Measurements from ENCODE around the gene POLR2A.

The POLR2A gene

DNA sequence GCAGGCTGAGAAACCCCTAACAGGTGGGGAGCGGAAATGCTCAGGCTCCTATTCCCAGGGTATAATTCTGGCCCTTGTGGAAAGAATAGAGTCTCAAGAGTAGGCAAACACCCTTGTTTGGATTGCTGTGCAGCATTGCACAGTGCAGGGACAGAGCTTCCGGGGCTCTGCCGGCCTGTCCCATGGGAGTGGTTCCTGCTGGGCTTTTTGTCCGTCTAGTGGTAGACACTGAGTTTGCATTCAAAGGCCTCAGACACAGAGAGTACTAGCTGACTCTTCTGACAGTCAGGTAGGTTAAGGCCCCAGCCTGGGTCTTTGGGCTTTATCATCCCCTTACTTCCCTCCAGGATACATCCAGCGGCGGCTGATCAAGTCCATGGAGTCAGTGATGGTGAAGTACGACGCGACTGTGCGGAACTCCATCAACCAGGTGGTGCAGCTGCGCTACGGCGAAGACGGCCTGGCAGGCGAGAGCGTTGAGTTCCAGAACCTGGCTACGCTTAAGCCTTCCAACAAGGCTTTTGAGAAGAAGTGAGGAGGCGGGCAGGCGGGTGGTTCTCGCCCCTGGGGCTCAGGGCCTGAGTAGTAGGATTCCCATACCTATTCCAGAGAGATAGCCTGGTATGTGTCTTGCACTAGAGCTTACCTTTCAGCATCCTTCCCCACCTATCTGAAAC, 18.1 kb downstream of the POLR2A start:
- in situ Hi-C loops (cut with MboI; ENCODE audit: low sequenced_read_pairs), result no loop called here

DNA sequence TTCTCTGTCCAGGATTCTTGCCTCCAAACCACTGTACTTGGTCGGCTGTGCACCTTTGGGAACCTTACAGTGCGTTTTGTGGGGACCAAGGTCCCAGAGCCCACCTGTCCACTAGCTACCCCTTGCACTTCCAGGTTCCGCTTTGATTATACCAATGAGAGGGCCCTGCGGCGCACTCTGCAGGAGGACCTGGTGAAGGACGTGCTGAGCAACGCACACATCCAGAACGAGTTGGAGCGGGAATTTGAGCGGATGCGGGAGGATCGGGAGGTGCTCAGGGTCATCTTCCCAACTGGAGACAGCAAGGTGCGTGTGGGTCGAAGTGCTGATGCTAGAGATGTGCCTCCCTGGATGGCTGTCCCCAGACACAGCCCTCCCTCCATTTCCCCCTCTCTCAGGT, 18.8 kb downstream of the POLR2A start:
- in situ Hi-C loops (cut with MboI; ENCODE audit: low sequenced_read_pairs), result no loop called here

DNA sequence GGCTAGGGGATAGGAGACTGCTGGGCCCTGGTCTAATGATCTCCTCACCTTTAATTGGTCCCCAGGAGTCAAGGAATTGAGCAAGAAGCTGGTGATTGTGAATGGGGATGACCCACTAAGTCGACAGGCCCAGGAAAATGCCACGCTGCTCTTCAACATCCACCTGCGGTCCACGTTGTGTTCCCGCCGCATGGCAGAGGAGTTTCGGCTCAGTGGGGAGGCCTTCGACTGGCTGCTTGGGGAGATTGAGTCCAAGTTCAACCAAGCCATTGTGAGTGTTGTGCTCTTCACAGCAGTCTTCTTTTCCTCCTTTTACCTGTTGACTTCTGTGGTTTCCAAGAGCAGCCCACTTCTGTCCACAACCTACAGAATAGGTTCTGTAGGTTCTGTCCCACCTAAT, 19.4 kb downstream of the POLR2A start:
- in situ Hi-C loops (cut with MboI; ENCODE audit: low sequenced_read_pairs), result no loop called here

DNA sequence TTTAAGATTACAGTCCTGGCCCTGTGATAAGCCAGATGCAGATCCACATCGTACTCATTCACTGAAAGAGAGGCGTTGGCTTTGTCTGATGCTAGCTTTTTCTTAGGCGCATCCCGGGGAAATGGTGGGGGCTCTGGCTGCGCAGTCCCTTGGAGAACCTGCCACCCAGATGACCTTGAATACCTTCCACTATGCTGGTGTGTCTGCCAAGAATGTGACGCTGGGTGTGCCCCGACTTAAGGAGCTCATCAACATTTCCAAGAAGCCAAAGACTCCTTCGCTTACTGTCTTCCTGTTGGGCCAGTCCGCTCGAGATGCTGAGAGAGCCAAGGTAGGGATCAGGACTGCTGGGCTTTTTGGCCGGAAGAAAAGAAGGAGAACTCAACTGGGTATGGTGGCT, 24.0 kb downstream of the POLR2A start:
- in situ Hi-C loops (cut with MboI; ENCODE audit: low sequenced_read_pairs), result no loop called here

DNA sequence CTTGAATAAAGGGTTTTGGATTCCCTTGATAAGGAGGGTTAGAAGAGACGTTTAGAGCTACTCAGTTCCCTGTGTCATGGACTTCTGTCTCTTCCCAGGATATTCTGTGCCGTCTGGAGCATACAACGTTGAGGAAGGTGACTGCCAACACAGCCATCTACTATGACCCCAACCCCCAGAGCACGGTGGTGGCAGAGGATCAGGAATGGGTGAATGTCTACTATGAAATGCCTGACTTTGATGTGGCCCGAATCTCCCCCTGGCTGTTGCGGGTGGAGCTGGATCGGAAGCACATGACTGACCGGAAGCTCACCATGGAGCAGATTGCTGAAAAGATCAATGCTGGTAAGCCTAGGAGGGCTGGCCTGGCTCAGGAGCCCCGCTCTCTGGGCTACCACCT, 24.7 kb downstream of the POLR2A start:
- in situ Hi-C loops (cut with MboI; ENCODE audit: low sequenced_read_pairs), result no loop called here

DNA sequence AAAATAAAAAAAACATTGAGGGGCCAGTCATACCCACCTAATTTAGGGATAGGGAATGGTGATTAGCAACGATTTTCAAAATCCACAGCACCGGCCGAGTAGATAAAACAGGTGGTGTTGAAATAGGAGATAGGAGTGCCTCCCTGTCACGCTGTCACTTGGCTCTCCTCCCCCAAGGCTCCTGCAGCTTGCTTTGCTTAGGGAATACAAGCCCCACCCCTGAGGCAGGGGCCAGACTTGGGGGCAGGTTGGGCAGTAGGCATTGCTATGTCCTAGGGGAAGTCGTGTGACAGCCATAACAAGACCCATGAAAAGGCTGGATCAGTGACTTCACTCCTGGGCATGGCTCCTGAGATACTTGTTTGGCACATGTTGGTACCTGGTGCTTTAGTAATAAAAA, 25.8 kb downstream of the POLR2A start:
- in situ Hi-C loops (cut with MboI; ENCODE audit: low sequenced_read_pairs), result no loop called here

DNA sequence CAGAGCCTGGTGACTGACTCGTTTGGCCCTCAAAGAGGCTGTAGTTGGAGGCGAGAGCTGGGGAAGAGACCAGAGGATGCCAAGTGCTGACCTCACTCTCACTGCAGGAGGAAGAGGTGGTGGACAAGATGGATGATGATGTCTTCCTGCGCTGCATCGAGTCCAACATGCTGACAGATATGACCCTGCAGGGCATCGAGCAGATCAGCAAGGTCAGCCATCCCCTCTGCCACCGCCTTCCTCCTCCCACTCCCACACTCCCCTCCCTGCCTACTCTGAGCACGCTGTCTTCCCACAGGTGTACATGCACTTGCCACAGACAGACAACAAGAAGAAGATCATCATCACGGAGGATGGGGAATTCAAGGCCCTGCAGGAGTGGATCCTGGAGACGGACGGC, 26.9 kb downstream of the POLR2A start:
- in situ Hi-C loops (cut with MboI; ENCODE audit: low sequenced_read_pairs), result no loop called here

DNA sequence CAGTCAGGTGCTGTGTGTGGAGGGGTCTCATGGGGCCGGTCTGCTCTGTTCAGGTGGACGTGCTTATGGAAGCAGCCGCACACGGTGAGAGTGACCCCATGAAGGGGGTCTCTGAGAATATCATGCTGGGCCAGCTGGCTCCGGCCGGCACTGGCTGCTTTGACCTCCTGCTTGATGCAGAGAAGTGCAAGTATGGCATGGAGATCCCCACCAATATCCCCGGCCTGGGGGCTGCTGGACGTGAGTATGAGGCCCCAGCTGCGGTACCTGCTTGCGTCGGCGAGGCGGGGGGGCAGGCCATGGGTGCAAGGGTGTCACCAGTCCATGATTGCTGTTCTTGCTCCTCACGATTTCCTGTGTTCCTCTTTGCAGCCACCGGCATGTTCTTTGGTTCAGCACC, 27.9 kb downstream of the POLR2A start:
- in situ Hi-C loops (cut with MboI; ENCODE audit: low sequenced_read_pairs), result no loop called here

DNA sequence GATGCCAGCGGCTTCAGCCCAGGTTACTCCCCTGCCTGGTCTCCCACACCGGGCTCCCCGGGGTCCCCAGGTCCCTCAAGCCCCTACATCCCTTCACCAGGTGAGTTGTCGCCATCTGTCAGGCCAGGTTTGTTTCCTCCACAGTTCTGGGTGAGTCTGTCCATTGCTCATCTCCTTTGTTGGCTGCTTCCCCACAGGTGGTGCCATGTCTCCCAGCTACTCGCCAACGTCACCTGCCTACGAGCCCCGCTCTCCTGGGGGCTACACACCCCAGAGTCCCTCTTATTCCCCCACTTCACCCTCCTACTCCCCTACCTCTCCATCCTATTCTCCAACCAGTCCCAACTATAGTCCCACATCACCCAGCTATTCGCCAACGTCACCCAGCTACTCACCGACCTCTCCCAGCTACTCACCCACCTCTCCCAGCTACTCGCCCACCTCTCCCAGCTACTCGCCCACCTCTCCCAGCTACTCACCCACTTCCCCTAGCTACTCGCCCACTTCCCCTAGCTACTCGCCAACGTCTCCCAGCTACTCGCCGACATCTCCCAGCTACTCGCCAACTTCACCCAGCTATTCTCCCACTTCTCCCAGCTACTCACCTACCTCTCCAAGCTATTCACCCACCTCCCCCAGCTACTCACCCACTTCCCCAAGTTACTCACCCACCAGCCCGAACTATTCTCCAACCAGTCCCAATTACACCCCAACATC, 28.8 kb downstream of the POLR2A start:
- in situ Hi-C loops (cut with MboI; ENCODE audit: low sequenced_read_pairs), result no loop called here

DNA sequence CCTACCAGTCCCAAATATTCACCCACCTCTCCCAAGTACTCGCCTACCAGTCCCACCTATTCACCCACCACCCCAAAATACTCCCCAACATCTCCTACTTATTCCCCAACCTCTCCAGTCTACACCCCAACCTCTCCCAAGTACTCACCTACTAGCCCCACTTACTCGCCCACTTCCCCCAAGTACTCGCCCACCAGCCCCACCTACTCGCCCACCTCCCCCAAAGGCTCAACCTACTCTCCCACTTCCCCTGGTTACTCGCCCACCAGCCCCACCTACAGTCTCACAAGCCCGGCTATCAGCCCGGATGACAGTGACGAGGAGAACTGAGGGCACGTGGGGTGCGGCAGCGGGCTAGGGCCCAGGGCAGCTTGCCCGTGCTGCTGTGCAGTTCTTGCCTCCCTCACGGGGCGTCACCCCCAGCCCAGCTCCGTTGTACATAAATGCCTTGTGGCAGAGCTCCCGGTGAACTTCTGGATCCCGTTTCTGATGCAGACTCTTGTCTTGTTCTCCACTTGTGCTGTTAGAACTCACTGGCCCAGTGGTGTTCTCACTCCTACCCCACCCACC, 29.8 kb downstream of the POLR2A start:
- in situ Hi-C loops (cut with MboI; ENCODE audit: low sequenced_read_pairs), result no loop called here

DNA sequence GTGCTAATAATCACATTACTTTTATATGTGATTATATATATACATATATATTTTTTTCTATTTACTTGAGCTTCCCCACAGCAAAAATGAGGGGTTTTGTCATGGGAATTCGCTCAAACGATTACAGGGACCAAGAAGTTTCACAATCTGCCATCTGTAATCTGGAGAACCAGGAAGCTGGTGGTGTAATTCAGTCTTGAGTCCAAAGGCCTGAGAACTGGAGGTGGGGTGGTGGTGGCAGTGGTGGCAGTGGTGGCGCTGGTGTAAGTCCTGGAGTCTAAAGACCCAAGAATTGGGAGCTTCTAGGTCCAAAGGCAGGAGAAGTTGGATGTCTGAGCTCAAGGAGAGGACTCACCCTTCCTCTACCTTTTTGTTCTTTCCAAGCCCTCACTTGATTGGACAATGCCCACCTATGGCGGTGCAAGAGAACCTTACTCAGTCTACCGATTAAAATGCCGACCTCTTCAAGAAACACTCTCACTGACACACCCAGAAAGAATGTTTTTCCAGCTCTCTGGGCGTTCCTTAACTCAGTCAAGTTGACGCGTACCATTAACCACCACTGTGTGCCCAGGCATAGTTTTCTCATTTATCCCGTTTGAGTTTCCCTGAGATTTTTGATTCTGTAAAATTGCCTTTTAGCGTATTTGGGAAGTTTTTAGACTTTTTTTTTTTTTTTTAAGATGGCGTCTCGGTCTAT, 31.9 kb downstream of the POLR2A start:
- in situ Hi-C loops (cut with MboI; ENCODE audit: low sequenced_read_pairs), result no loop called here

DNA sequence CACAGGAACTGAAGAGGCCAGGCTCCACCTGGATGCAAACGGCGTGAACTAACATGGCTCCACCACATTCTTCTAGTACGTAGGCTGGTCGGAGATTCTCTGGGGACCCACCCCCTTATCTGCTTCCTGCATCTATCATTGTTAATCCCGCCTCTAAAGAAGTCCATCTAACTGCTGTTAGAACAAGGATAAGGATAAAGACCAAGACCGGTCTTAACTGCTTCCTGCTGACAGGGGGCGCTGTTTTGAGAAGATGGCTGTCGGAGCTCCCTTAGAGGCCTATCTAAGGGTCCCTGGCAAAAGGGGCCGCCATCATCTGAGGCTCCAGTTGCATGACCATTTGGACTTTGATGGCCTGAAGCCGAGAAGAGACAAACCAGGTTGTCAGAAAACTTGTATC, 38.9 kb downstream of the POLR2A start:
- in situ Hi-C loops (cut with MboI; ENCODE audit: low sequenced_read_pairs), result no loop called here

DNA sequence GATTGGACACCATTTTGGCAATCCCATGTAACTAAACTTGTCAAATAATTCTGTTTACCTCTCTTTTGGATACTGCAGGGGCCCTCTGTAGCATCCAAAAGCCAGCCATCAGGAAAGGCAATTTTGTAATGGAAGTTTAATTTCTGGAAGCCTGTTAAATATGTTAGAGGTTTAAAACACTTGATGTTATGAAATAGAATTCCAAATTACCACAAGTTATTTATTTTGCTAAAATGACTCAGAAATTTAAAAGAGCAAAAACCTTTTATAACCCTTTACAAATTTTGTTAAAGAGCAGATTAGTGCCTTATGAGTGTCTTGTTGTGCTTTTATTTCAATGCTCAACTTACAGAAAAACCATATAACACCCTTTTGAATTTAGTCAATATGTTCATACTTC, 44.7 kb downstream of the POLR2A start:
- in situ Hi-C loops (cut with MboI; ENCODE audit: low sequenced_read_pairs), result no loop called here

DNA sequence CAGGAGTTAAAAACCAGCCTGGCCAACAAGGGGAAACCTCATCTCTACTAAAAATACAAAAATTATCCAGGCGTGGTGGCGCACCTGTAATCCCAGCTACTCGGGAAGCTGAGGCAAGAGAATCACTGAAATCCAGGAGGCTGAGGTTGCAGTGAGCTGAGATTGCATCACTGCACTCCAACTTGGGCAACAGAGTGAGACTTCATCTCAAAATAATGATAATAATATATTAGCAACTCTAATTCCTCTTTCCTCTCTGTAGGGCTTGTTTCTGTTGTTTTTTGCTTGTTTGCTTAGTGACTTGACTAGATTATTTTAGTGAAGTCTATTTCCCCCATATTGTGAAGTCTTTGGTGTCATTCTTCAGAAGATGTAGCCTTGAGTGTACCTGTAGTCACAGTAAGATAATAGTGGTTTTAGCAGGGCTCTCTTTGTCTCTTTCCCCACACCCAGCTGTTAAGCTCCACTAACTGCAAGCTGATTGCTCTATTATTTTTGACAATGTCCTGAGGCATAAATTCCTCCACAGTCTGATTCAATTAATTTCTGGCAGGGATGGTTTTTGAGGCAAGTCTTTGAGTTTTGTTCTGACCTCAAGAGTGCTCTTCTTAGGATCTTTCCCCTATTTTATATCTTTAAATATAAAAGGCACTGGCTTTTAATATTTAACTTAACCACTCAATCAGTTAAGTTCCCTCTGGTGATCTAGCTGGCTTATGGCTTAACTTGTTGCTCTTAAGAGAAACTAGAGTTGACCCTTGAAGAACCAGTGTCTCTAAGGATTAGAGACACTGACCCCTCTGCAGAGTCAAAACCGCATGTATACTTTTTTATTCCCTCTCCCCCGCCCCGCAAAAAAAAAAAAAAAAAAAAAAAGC, 46.1 kb downstream of the POLR2A start:
- in situ Hi-C loops (cut with MboI; ENCODE audit: low sequenced_read_pairs), result no loop called here

DNA sequence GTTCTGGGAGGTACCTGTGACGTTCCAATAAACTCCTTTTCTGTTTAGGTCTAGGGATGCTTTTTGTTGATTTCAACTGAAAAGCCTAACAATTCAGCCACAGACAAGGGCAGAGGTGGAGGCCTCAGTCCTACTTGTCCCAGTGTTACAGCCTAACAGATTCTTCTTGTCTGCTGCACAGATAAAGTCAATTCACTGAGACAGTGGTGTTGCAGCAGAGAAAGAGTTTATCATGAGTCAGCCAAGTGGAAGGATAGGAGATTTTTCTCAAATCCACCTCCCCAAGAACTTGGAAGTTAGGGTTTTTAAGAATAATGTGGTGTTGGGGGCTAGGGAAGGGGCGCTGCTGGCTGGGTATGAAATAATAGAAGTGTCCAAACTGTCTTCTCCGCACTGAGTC, 53.9 kb downstream of the POLR2A start:
- in situ Hi-C loops (cut with MboI; ENCODE audit: low sequenced_read_pairs), result no loop called here

DNA sequence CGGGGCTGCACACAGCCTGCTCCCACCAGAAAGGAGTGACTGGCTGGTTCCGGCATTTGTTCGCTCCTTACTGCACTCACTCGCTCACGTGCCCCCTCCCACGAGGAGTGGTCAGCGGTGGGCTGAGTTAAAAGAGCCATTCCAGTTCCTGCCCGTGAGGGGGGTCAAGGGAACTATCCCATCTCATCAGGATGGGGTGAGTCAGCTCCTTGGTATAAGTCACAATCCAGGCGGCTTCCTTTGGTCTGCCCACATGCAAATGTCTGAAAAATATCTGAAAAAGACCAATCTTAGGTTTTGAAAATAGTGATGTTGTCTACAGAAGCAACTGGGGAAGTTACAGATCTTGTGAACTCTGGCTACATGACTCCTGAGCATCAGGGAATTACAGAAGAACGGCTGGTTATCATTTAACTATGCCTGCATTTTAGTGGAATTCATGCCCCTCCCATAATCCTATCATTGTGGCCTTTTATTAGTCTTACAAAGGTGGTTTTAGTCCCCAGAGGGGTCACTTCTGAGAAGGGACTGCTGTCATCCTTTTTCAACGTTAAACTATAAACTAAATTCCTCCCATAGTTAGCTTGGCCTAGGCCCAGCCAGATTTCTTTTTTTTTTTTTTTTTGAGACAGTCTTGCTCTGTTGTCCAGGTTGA, 54.9 kb downstream of the POLR2A start:
- in situ Hi-C loops (cut with MboI; ENCODE audit: low sequenced_read_pairs), result no loop called here

DNA sequence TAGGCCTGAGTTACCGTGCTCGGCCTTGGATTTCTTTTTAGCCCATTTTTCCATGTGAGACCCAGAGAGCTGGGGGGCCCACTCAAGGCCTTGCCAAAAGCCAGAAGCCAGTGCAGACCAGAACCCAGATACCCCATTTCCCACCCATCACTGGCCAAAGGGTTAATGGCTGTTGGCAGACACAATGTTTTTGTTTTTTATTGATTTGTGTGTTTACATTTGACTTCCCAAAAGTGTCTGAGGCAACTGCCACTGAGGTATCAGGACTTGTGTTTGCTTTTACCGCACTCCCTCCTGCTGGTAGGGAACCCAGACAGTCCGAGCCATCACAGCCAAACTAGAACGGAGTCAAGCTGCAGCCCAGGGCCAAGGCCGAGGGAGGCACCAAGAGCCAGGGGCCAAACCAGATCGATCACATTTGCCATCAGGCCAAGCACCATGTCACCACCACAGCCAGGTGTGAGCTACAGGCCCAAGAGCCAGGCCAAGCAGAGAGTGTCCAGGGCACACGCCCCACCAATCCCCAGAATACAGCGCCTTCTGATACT, 57.0 kb downstream of the POLR2A start:
- in situ Hi-C loops (cut with MboI; ENCODE audit: low sequenced_read_pairs), result no loop called here

DNA sequence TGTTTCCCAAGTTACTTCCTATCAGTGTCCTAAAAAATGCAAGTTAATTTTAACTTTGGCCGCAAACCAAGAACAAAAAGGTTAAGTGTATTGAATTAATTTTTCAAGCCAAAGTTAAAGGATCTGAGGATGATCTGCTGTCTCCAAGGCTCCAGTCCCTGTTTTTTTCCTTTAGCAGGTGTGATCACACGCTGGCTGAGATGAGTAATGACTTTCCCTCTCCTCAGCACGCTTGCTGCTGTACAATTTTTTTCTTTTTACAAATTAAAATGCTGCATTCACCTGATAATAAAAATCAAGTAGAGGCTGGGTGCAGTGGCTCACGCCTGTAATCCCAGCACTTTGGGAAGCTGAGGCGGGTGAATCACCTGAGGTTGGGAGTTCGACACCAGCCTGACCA, 60.7 kb downstream of the POLR2A start:
- in situ Hi-C loops (cut with MboI; ENCODE audit: low sequenced_read_pairs), result no loop called here

DNA sequence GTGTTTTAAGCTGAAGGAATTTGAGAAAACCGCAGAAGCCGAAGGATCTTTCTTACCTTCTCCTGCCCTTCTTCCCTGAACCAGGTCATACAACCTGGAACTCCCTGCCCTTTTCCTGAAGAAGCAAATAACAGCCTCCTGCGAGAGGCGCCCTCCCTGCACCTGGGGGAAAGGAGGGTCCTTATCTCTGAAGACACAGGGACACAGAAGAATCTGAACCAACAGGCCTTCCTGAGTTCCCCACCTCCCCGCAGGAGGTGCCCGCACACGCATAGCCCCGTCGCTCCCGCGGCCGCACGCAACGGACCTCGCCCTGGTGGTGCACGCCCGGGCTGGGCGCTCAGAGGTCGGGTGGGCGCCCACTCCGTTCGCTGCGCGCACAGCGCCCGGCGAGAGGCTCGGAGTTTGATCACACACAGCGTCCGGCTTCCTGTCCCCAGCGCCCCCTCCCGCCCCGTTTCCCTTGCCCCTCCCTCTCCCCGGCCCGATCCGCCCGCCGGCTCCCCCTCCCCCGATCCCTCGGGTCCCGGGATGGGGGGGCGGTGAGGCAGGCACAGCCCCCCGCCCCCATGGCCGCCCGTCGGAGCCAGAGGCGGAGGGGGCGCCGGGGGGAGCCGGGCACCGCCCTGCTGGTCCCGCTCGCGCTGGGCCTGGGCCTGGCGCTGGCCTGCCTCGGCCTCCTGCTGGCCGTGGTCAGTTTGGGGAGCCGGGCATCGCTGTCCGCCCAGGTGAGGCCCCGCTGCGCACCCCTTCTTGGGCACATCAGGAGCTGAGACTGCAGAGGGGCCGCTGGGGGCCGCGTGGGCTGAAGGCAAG, 64.6 kb downstream of the POLR2A start, which contains the start of gene TNFSF12:
TSS of gene TNFSF12 (plus strand) at position 474 of the 816 bp plus-strand sequence. CDS start at position 570, 96 bp downstream.
- in situ Hi-C loops (cut with MboI; ENCODE audit: low sequenced_read_pairs), result no loop called here
